ENCODE results near the gene C10orf90.
"Not testable (repeated sequence)": the region's sequence is repeated elsewhere in the genome, so short reads cannot be mapped to it uniquely, and the experiment has no call there.

The C10orf90 gene

GRCh38 chr10:126565441-126565840 lies 105.1 kb downstream of the C10orf90 start:
- no peak overlapping the region for H3K27ac ChIP-seq
- no peak for TF ChIP-seq ZFX (IDR thresholded peaks at IDR 0.05; ENCODE audit: borderline replicate concordance)
- TF ChIP-seq, protein P1, sequence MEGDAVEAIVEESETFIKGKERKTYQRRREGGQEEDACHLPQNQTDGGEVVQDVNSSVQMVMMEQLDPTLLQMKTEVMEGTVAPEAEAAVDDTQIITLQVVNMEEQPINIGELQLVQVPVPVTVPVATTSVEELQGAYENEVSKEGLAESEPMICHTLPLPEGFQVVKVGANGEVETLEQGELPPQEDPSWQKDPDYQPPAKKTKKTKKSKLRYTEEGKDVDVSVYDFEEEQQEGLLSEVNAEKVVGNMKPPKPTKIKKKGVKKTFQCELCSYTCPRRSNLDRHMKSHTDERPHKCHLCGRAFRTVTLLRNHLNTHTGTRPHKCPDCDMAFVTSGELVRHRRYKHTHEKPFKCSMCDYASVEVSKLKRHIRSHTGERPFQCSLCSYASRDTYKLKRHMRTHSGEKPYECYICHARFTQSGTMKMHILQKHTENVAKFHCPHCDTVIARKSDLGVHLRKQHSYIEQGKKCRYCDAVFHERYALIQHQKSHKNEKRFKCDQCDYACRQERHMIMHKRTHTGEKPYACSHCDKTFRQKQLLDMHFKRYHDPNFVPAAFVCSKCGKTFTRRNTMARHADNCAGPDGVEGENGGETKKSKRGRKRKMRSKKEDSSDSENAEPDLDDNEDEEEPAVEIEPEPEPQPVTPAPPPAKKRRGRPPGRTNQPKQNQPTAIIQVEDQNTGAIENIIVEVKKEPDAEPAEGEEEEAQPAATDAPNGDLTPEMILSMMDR (IDR thresholded peaks at IDR 0.05): no peak

DNA sequence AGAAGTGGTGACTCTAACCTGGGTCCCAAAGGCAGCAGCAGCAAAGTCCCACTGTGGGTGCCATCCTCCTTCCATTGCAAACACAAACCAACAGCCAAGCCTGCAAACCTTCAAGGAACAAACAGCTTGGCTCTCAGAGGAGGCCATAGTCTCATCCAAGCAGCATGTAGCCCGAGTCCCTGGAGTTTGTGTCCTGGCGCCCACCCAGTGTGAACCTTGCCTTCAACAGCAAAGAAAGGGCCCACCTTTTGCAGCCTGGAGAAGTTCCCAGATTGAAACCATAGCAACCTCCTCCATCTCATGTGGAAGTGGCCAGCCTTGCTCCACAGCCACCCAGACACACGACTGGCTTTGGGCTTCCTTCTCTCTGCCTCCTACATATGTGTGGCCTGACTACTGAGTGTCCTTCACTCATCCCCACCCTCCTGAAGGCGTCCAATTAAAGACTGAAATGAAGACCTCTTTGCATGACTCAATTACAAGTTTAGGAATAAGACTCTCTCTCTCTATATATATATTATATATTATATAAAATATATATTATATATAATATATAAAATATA lies 106.1 kb downstream of the C10orf90 start:
- TF ChIP-seq, protein P1 (IDR thresholded peaks at IDR 0.05): no peak
- TF ChIP-seq ZFX (IDR thresholded peaks at IDR 0.05; ENCODE audit: borderline replicate concordance): no peak
- H3K27ac ChIP-seq: no peak overlapping the region

DNA sequence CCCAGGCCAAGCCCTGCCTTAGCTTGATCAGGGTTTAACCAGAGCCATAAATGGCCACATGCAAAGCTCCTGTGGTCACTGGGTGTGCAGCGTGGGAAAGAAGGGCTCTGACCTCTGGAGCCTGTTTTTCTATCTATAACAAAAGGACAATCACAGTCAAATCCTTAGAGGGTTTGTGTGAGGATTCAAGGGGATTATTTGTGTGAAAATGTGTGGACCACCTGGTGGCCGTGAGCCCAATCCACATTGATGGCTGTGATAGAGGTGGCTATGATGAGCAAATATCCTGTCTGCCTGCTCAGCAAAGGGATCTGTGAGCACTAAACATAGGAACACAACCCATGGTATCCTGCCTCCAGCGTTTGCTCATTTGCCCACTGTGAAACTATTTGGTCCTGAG lies 107.1 kb downstream of the C10orf90 start:
- no peak overlapping the region for H3K27ac ChIP-seq
- TF ChIP-seq ZFX (IDR thresholded peaks at IDR 0.05; ENCODE audit: borderline replicate concordance): no peak
- TF ChIP-seq, protein P1 (IDR thresholded peaks at IDR 0.05): no peak

GRCh38 chr10:126561921-126562680 lies 108.4 kb downstream of the C10orf90 start:
- no peak overlapping the region for H3K27ac ChIP-seq

GRCh38 chr10:126561294-126561920 lies 109.1 kb downstream of the C10orf90 start:
- no peak overlapping the region for H3K27ac ChIP-seq
- no peak for TF ChIP-seq ZFX (IDR thresholded peaks at IDR 0.05; ENCODE audit: borderline replicate concordance)
- TF ChIP-seq, protein P1 (IDR thresholded peaks at IDR 0.05): no peak

More at GRCh38 chr10:126561921-126562680, 108.4 kb downstream of the C10orf90 start:
- TF ChIP-seq ZFX (IDR thresholded peaks at IDR 0.05; ENCODE audit: borderline replicate concordance): no peak
- TF ChIP-seq, protein P1 (IDR thresholded peaks at IDR 0.05): no peak

GRCh38 chr10:126558881-126559280 lies 111.6 kb downstream of the C10orf90 start:
- TF ChIP-seq, protein P1 (IDR thresholded peaks at IDR 0.05): no peak
- TF ChIP-seq ZFX (IDR thresholded peaks at IDR 0.05; ENCODE audit: borderline replicate concordance): no peak
- no peak overlapping the region for H3K27ac ChIP-seq

GRCh38 chr10:126551202-126551601 lies 119.3 kb downstream of the C10orf90 start:
- no peak overlapping the region for H3K27ac ChIP-seq
- TF ChIP-seq, protein P1 (IDR thresholded peaks at IDR 0.05): no peak
- no peak for TF ChIP-seq ZFX (IDR thresholded peaks at IDR 0.05; ENCODE audit: borderline replicate concordance)

DNA sequence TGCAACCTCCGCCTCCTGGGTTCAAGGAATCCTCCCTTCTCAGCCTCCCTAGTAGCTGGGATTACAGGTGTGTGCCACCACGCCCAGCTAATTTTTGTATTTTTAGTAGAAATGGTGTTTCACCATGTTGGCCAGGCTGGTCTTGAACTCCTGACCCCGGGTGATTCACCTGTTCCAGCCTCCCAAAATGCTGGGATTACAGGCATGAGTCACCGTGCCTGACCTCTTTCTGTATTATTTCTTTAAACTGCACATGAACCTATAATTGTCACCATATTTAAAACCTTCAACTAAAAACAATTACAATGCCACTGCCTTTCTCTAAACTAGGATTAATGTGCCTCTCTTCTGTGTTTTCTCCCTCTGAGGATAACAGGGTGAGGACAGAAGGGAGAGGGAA lies 119.9 kb downstream of the C10orf90 start:
- H3K27ac ChIP-seq: not testable (repeated sequence)

Data from 22Rv1 (cell line).